H1 (cell line): ENCODE data around the gene PNMA1. TPM values are rescaled to one million over a fixed set of nuclear protein-coding genes. Genes with fewer than 3 reads are reported as not detected.

ENCODE experiments used
- CTCF ChIP-seq, 3 experiments: IDR thresholded peaks; 1 replicate in 2 of 3; 2 replicates in 1 of 3; pipeline versions ENCODE4 v1.5.1 to v1.6.1; 2011; ENCODE audit warnings: low read length in 3 of 3, mild to moderate bottlenecking in 3 of 3, inconsistent platforms in 2 of 3, low read depth in 1 of 3, moderate library complexity in 1 of 3; ENCODE audit not compliant: insufficient read depth in 1 of 3; ENCODE audit errors: control extremely low read depth in 1 of 3
- MAX ChIP-seq: IDR thresholded peaks from 2 replicates; pipeline ENCODE4 v1.6.1; 2012; ENCODE audit warnings: inconsistent platforms
- PHF8 ChIP-seq: fragments of 200-600 bp; sonication (generic); conservative IDR thresholded peaks from 2 replicates; pipeline ENCODE4 v1.7.1; 2012; ENCODE audit warnings: low read depth, mild to moderate bottlenecking, inconsistent platforms, low read length, moderate library complexity
- polyA plus RNA-seq, 7 experiments: library from polyadenylated mRNA; depleted of rRNA in 3 of 7; stranded (reverse) in 5 of 7; unstranded in 2 of 7; fragments of >200 nt in 5 of 7; fragments of 200-250 nt in 2 of 7; gene quantifications; 1 replicate in 5 of 7; 2 replicates in 1 of 7; 4 replicates in 1 of 7; pipeline versions ENCODE4 v1.2.1 to v1.2.3, GENCODE V29; 2011 to 2013; ENCODE audit warnings: missing spikeins in 2 of 7, mixed read lengths in 2 of 7
- total RNA-seq: library from RNA; stranded (reverse); fragmentation: NEBNext Ultra II Directional; extraction: Animal tissue kit (Norgen Biotek cat#: 25700); gene quantifications from 2 replicates; pipeline ENCODE4 v1.2.1, GENCODE V29; 2021
- TF ChIP-seq, protein P1 (sequence below): fragments of 300-600 bp; sonication (generic); IDR thresholded peaks from 2 replicates; pipeline ENCODE4 v1.7.1; 2012; ENCODE audit warnings: low read length, moderate library complexity, mild to moderate bottlenecking, inconsistent platforms; ENCODE audit not compliant: insufficient replicate concordance

The PNMA1 gene
- total and polyA plus RNA-seq, 2 of the 8 experiments (the other 6 are each of a cell fraction or from before 2014, with no cell fraction given) = 15.8 to 52.7 TPM

DNA sequence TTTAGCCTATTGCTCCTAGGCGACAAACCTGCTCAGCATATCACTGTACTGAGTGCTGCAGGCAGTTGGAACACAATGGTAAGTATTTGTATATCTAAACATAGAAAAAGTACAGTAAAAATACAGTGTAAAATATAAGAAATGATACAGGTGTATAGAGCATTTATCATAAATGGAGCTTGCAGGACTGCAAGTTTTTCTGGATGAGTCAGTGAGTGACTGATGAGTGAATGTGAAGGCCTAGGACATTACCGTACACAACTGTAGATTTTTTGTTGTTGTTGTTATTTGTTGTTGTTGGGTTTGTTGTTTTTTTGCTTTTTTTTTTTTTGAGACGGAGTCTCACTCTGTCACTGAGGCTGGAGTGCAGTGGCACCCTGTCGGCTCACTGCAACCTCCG lies 33.4 kb downstream of the PNMA1 start (continued):
- TF ChIP-seq CTCF (IDR thresholded peaks at IDR 0.05; ENCODE audit: control extremely low read depth in 1 of 3, insufficient read depth in 1 of 3, low read depth in 1 of 3, low read length in 3 of 3) (no peak), PHF8 (no peak), MAX (no peak)
- TF ChIP-seq, protein P1, sequence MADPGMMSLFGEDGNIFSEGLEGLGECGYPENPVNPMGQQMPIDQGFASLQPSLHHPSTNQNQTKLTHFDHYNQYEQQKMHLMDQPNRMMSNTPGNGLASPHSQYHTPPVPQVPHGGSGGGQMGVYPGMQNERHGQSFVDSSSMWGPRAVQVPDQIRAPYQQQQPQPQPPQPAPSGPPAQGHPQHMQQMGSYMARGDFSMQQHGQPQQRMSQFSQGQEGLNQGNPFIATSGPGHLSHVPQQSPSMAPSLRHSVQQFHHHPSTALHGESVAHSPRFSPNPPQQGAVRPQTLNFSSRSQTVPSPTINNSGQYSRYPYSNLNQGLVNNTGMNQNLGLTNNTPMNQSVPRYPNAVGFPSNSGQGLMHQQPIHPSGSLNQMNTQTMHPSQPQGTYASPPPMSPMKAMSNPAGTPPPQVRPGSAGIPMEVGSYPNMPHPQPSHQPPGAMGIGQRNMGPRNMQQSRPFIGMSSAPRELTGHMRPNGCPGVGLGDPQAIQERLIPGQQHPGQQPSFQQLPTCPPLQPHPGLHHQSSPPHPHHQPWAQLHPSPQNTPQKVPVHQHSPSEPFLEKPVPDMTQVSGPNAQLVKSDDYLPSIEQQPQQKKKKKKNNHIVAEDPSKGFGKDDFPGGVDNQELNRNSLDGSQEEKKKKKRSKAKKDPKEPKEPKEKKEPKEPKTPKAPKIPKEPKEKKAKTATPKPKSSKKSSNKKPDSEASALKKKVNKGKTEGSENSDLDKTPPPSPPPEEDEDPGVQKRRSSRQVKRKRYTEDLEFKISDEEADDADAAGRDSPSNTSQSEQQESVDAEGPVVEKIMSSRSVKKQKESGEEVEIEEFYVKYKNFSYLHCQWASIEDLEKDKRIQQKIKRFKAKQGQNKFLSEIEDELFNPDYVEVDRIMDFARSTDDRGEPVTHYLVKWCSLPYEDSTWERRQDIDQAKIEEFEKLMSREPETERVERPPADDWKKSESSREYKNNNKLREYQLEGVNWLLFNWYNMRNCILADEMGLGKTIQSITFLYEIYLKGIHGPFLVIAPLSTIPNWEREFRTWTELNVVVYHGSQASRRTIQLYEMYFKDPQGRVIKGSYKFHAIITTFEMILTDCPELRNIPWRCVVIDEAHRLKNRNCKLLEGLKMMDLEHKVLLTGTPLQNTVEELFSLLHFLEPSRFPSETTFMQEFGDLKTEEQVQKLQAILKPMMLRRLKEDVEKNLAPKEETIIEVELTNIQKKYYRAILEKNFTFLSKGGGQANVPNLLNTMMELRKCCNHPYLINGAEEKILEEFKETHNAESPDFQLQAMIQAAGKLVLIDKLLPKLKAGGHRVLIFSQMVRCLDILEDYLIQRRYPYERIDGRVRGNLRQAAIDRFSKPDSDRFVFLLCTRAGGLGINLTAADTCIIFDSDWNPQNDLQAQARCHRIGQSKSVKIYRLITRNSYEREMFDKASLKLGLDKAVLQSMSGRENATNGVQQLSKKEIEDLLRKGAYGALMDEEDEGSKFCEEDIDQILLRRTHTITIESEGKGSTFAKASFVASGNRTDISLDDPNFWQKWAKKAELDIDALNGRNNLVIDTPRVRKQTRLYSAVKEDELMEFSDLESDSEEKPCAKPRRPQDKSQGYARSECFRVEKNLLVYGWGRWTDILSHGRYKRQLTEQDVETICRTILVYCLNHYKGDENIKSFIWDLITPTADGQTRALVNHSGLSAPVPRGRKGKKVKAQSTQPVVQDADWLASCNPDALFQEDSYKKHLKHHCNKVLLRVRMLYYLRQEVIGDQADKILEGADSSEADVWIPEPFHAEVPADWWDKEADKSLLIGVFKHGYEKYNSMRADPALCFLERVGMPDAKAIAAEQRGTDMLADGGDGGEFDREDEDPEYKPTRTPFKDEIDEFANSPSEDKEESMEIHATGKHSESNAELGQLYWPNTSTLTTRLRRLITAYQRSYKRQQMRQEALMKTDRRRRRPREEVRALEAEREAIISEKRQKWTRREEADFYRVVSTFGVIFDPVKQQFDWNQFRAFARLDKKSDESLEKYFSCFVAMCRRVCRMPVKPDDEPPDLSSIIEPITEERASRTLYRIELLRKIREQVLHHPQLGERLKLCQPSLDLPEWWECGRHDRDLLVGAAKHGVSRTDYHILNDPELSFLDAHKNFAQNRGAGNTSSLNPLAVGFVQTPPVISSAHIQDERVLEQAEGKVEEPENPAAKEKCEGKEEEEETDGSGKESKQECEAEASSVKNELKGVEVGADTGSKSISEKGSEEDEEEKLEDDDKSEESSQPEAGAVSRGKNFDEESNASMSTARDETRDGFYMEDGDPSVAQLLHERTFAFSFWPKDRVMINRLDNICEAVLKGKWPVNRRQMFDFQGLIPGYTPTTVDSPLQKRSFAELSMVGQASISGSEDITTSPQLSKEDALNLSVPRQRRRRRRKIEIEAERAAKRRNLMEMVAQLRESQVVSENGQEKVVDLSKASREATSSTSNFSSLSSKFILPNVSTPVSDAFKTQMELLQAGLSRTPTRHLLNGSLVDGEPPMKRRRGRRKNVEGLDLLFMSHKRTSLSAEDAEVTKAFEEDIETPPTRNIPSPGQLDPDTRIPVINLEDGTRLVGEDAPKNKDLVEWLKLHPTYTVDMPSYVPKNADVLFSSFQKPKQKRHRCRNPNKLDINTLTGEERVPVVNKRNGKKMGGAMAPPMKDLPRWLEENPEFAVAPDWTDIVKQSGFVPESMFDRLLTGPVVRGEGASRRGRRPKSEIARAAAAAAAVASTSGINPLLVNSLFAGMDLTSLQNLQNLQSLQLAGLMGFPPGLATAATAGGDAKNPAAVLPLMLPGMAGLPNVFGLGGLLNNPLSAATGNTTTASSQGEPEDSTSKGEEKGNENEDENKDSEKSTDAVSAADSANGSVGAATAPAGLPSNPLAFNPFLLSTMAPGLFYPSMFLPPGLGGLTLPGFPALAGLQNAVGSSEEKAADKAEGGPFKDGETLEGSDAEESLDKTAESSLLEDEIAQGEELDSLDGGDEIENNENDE = no peak
